Measurements from ENCODE around the gene DDAH1.
A peak's percentile ranks its signal among the peaks of the same experiment; 100 is the strongest.
"Not testable (repeated sequence)": the region's sequence is repeated elsewhere in the genome, so short reads cannot be mapped to it uniquely, and the experiment has no call there.

Gene DDAH1

GRCh38 chr1:85356130-85356529 is 108.8 kb downstream of the DDAH1 start:
- no peak overlapping the region for H3K27ac ChIP-seq
- no peak for TF ChIP-seq CTCF (conservative IDR thresholded peaks at IDR 0.05)
- TF ChIP-seq ZFX (IDR thresholded peaks at IDR 0.05), result no peak

GRCh38 chr1:85352055-85352454 is 112.9 kb downstream of the DDAH1 start:
- no peak overlapping the region for H3K27ac ChIP-seq
- TF ChIP-seq ZFX (IDR thresholded peaks at IDR 0.05) (no peak), CTCF (conservative IDR thresholded peaks at IDR 0.05) (no peak)

GRCh38 chr1:85351202-85351828 is 113.6 kb downstream of the DDAH1 start:
- no peak for TF ChIP-seq ZFX (IDR thresholded peaks at IDR 0.05)
- TF ChIP-seq CTCF (conservative IDR thresholded peaks at IDR 0.05), result no peak
- no peak overlapping the region for H3K27ac ChIP-seq

- no peak overlapping the region for H3K27ac ChIP-seq
- TF ChIP-seq CTCF (conservative IDR thresholded peaks at IDR 0.05) (no peak), ZFX (IDR thresholded peaks at IDR 0.05) (no peak)
These were observed 115.7 kb downstream of the DDAH1 start for GRCh38 chr1:85349224-85349623.

GRCh38 chr1:85347908-85348307 is 117.1 kb downstream of the DDAH1 start:
- TF ChIP-seq CTCF (conservative IDR thresholded peaks at IDR 0.05), result no peak
- TF ChIP-seq ZFX (IDR thresholded peaks at IDR 0.05), result no peak
- no peak overlapping the region for H3K27ac ChIP-seq

- not testable (repeated sequence) for H3K27ac ChIP-seq
These were observed 117.7 kb downstream of the DDAH1 start for GRCh38 chr1:85347275-85347674.

- no peak overlapping the region for H3K27ac ChIP-seq
- TF ChIP-seq ZFX (IDR thresholded peaks at IDR 0.05) (no peak), CTCF (conservative IDR thresholded peaks at IDR 0.05) (peak; percentile 87)
These were observed 120.7 kb downstream of the DDAH1 start for GRCh38 chr1:85344256-85344694.

- no peak for TF ChIP-seq CTCF (conservative IDR thresholded peaks at IDR 0.05)
- TF ChIP-seq ZFX (IDR thresholded peaks at IDR 0.05), result no peak
- H3K27ac ChIP-seq, result no peak overlapping the region
These were observed 121.2 kb downstream of the DDAH1 start for GRCh38 chr1:85343612-85344255.
